D721Med (cell line): Measurements from ENCODE around the gene PFDN4.

Experiments
- DNase-seq: peaks from one replicate; pipeline ENCODE4 v3.0.0; 2011; ENCODE audit warnings: low spot score; ENCODE audit not compliant: insufficient read length
- FAIRE-seq: peaks from 2 replicates; lab custom pipeline; 2011; peaks lifted over from hg19 to GRCh38; lab: Jason Lieb, UNC
- TF ChIP-seq, protein P1 (sequence below): IDR thresholded peaks from 2 replicates; pipeline ENCODE4 v1.5.1; 2012; ENCODE audit warnings: mild to moderate bottlenecking, control low read depth; ENCODE audit not compliant: insufficient read depth; ENCODE audit errors: missing control alignments

PFDN4 gene

DNA sequence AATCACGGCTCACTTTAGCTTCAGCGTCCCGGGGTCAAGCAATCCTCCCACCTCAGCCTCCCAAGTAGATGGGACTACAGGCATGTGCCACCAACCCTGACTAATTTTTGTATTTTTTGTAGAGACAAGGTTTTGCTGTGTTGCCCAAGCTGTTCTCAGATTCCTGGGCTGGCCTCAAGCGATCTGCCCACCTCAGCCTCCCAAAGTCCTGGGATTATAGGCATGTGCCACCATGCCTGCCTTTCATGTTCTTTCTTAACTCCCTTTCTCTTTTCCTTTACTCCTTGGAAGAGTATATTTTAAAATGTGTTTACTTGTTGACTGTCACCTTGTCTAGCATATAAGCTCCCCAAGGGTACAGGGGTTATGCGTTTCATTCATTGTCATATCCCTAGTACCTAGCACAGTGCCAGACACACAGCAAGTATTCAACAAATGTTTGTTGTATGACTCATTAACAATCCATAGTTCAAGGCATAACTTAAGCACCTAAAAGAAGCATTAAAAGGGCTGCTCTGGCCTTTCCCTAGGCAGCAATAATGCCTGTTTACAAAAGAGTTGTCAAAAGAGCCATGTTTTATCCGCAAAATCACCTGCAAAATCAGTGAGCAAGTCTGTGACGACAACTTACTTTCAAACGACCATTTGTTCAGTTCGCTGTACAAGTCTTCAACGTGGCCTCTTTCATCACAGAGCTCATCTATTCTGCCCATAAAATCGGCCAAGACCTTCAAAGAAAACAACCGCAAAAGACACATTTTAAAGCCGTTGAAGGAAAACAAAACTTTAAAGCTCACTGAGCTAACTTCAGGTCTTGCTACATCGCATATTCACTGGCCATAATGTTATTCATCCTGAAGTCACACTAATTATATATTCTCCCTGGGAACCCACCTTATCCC, 38.7 kb upstream of the PFDN4 start:
- no peak for FAIRE-seq
- TF ChIP-seq, protein P1, sequence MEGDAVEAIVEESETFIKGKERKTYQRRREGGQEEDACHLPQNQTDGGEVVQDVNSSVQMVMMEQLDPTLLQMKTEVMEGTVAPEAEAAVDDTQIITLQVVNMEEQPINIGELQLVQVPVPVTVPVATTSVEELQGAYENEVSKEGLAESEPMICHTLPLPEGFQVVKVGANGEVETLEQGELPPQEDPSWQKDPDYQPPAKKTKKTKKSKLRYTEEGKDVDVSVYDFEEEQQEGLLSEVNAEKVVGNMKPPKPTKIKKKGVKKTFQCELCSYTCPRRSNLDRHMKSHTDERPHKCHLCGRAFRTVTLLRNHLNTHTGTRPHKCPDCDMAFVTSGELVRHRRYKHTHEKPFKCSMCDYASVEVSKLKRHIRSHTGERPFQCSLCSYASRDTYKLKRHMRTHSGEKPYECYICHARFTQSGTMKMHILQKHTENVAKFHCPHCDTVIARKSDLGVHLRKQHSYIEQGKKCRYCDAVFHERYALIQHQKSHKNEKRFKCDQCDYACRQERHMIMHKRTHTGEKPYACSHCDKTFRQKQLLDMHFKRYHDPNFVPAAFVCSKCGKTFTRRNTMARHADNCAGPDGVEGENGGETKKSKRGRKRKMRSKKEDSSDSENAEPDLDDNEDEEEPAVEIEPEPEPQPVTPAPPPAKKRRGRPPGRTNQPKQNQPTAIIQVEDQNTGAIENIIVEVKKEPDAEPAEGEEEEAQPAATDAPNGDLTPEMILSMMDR: no peak

DNA sequence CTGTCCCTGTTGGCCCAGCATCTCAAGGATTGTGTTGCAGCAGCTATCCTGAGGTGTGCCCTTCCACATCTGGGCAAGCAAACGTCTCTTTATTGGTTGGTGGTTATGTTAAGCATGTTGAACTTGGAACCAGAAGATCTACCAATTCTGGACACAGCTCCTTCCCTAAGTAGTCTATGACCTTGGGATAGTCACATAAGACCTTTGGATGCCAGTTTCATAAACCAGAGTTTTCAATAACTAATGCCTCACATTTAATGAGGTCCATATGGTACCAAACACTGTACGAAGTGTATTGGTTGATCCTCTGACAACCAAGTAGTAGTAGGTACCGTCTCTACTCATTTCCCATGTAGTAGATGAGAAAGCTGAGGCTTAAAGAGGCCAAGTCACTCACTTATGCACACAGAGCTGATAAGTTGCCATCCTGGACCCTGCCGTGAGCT, 37.8 kb upstream of the PFDN4 start:
- no peak for DNase-seq
- TF ChIP-seq, protein P1: no peak
- no peak for FAIRE-seq

More for the DNA sequence above, 38.7 kb upstream of the PFDN4 start:
- no peak for DNase-seq

DNA sequence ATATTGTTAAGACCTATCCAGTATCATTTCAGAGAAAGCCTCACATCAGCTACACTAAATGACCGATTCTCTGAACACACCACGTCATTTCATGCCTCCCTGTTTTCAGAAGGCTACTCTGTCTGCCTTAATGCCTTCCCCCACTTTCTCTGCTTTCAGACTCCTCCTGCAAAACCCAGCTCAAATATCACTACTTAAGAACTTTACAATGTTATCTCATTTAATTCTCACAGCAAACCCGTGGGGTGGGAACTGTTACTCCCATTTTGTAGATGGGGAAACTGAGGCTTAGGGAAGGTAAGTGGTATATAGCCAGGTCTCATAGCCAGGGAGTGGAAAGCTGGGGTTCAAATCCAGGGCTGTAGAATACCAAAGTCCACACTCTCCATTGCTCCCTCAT, 36.9 kb upstream of the PFDN4 start:
- FAIRE-seq (no peak), DNase-seq (no peak)
- TF ChIP-seq, protein P1: no peak

DNA sequence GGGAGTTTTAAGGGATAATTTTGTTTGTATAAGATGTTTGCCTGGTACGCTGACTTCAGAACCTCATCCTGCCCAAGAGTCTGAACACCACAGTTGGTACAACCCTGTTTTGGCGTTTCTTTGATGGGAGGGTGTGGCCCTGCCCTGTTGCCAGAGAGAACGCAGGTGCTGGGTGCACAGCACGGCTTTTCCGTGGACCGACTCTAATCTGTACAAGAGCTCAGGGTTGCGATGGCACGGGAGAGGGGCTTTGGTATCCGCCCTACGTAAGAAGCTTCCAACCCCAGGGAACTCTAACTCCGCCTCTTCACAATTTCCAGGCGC, 35.4 kb upstream of the PFDN4 start:
- FAIRE-seq (no peak), DNase-seq (no peak)
- TF ChIP-seq, protein P1: no peak

DNA sequence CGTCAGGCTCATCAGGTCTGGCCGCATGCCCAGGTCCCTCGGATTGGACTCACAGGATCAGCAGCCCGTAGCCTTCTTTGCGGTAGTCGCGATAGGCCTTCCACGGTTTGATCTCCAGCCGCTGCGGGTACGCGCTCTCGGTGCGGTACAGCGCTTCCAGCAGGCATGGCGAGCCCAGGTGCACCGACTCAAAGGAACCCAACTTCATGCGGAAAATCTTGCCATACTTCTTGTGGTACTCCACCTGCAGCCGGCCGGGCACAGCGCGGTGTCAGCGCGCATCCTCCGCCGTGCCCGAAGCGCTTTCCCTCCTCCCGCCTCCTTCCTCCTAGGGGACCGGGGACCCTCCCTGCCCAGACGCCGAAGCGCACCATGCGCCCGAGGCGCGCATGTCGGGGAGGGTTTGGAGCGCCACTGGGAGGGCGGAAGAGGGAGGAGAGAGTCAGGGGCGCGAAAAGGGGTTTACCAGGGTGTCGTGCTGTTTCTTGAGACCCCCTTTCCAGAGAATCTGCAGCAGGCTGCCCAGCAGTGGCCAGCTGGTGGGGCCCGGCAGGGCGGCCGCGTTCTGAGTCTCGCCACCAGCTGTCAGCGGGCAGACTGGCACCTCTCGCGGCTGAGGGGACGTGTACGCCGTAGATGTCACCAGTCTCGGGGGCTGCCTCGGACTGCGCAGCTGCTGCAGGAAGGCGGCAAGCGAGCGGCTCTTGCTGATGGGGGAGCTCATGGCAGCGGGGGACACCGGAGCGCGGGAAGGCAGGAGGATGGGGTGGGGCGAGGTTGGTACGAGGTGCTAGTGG, 34.8 kb upstream of the PFDN4 start:
- DNase-seq: no peak
- TF ChIP-seq, protein P1: no peak
- FAIRE-seq: no peak

DNA sequence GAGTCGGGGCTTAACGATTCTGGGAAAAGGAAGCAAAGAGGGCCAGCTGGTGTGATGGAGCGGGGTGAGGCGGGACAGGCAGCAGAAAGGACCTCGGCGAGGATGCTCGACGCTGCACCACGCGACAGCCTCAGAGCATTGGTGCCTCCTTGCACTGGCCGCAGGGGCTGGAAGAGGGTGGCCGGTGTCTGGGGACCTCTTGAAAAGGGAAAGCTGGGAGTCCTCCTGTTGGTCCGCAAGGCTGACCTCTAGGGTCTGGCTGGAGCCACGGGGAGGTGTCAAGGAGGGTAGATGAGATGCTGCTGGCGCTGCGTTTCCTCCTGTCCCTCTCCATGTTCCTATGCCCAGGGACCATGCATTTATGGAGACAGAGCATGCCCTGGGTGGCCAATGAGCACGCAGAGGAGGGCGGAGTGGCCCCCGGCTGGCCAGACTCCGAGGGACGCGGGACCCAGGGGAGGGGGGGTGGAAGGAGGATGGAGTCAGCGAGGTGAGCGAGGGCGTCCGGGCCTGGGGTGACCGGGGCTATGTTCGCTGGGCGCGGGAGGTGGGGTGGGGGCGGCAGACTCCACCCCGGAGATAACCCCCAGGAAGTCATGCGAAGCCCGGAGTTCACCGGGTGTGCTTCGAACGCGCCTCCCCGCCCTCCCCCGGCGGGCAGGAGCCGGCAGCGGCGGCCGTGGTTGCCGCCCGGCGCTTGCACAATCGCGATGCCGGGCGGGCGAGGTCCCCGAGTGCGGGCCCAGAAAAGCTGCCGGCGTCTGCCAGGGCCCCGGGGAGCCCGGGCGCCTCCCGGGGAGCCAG, 34.0 kb upstream of the PFDN4 start, which contains the start of gene CYP24A1:
Gene CYP24A1 (minus strand): TSS at position 334 of the 804 bp plus-strand sequence. CDS start 407 bp downstream, outside the sequence.
- FAIRE-seq (no peak), DNase-seq (no peak)

More for the DNA sequence above, 34.0 kb upstream of the PFDN4 start, which contains the start of gene CYP24A1:
- TF ChIP-seq, protein P1: no peak
